ENCODE results near the gene BAIAP3.

Gene BAIAP3

GRCh38 chr16:1324286-1324826 lies 9.1 kb upstream of the BAIAP3 start:
- no peak for TF ChIP-seq CTCF (IDR thresholded peaks at IDR 0.05)

- no peak for TF ChIP-seq CTCF (IDR thresholded peaks at IDR 0.05)
Observed at GRCh38 chr16:1325261-1325660, 8.2 kb upstream of the BAIAP3 start.

GRCh38 chr16:1325673-1326371 lies 7.6 kb upstream of the BAIAP3 start:
- TF ChIP-seq CTCF (IDR thresholded peaks at IDR 0.05), result no peak

DNA sequence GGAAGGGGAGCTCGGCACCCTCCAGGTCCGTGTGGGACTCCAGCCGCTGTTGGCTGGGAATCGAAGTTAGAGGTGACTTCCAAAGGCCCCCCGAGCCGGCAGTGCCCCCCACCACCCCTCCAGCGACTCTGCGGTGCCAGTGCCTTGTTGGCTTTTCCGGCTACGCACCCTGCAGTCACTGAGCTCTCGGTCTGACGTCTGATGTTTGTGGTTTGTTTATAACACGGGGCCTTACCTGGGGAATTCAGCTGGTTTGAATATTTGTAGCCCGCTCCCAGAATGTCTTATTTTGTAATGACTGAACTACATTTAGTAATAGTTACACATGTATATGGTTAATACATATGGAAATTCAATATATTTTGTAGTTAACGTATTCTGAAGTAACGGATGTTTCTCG lies 7.1 kb upstream of the BAIAP3 start:
- TF ChIP-seq CTCF (IDR thresholded peaks at IDR 0.05), result no peak

- TF ChIP-seq CTCF (IDR thresholded peaks at IDR 0.05), result no peak
Observed at GRCh38 chr16:1326946-1327618, 6.4 kb upstream of the BAIAP3 start.

DNA sequence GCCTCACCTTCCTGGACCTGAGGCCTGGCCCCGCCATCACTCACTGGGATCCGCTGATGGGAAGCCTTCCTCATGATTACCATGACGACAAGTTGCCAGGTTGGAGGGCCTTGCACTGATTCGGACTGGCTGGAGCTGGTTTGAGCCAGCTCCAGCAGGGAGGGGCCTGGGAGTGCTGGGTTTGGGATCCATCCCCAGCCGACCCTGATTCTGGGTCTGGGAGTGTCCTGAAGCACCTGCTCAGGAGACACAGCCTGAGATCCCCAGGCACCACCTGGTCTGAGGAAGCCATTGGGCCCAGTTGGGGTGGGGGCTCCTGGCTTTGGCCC lies 5.9 kb upstream of the BAIAP3 start:
- TF ChIP-seq CTCF (IDR thresholded peaks at IDR 0.05), result no peak

GRCh38 chr16:1330260-1330914 lies 3.1 kb upstream of the BAIAP3 start:
- TF ChIP-seq CTCF (IDR thresholded peaks at IDR 0.05), result peak; percentile 60
